HEK293T (cell line): ENCODE results near the gene HACD2.
"Not testable (repeated sequence)": the region's sequence is repeated elsewhere in the genome, so short reads cannot be mapped to it uniquely, and the experiment has no call there.

ENCODE experiments used
- CTCF ChIA-PET: fragments of 350-600 bp; formaldehyde crosslinking; extraction: SDS; loops from one replicate; lab custom pipeline; 2021; ENCODE audit warnings: antibody characterized with exemption, inconsistent platforms; lab: Yijun Ruan, JAX
- POLR2A ChIA-PET: fragments of 350-600 bp; formaldehyde crosslinking; extraction: SDS; loops from one replicate; lab custom pipeline; 2020; ENCODE audit warnings: antibody characterized with exemption, inconsistent platforms; lab: Yijun Ruan, JAX
- DNase-seq: peaks from one replicate; pipeline ENCODE4 v3.0.0; 2012; ENCODE audit warnings: mixed read lengths; ENCODE audit errors: extremely low spot score
- ARNT ChIP-seq: fragments of 450-650 bp; IDR thresholded peaks from 2 replicates; pipeline ENCODE4 v1.6.1; 2017; ENCODE audit warnings: mild to moderate bottlenecking
- BHLHE40 ChIP-seq: fragments of 450-650 bp; IDR thresholded peaks from 2 replicates; pipeline ENCODE4 v1.6.1; 2016; ENCODE audit warnings: mild to moderate bottlenecking, moderate library complexity, borderline replicate concordance
- CTBP1 ChIP-seq: fragments of 450-650 bp; IDR thresholded peaks from 2 replicates; pipeline ENCODE4 v1.6.1; 2016; ENCODE audit warnings: borderline replicate concordance
- ELF4 ChIP-seq: fragments of 450-650 bp; IDR thresholded peaks from 2 replicates; pipeline ENCODE4 v1.6.1; 2017; ENCODE audit warnings: antibody characterized with exemption
- FOXA1 ChIP-seq: fragments of 450-650 bp; IDR thresholded peaks from 2 replicates; pipeline ENCODE4 v1.6.1; 2016; ENCODE audit warnings: mild to moderate bottlenecking
- FOXK2 ChIP-seq: fragments of 450-650 bp; IDR thresholded peaks from 2 replicates; pipeline ENCODE4 v1.6.1; 2016; ENCODE audit warnings: mild to moderate bottlenecking
- FOXM1 ChIP-seq: fragments of 450-650 bp; IDR thresholded peaks from 2 replicates; pipeline ENCODE4 v1.6.1; 2017; ENCODE audit warnings: mild to moderate bottlenecking, borderline replicate concordance
- HDGF ChIP-seq: fragments of 450-650 bp; IDR thresholded peaks from 2 replicates; pipeline ENCODE4 v1.6.1; 2017; ENCODE audit warnings: antibody characterized with exemption, borderline replicate concordance
- L3MBTL2 ChIP-seq: fragments of 450-650 bp; conservative IDR thresholded peaks from 2 replicates; pipeline ENCODE4 v1.6.1; 2016; ENCODE audit warnings: mild to moderate bottlenecking
- LEF1 ChIP-seq: fragments of 450-650 bp; IDR thresholded peaks from 2 replicates; pipeline ENCODE4 v1.6.1; 2017; ENCODE audit warnings: mild to moderate bottlenecking, borderline replicate concordance
- NFRKB ChIP-seq: fragments of 450-650 bp; IDR thresholded peaks from 2 replicates; pipeline ENCODE4 v1.6.1; 2016; ENCODE audit warnings: mild to moderate bottlenecking, moderate library complexity
- SP1 ChIP-seq: fragments of 450-650 bp; IDR thresholded peaks from 2 replicates; pipeline ENCODE4 v1.6.1; 2017
- SUZ12 ChIP-seq: fragments of 450-650 bp; IDR thresholded peaks from 2 replicates; pipeline ENCODE4 v1.6.1; 2016; ENCODE audit warnings: mild to moderate bottlenecking
- TARDBP ChIP-seq: fragments of 450-650 bp; IDR thresholded peaks from 2 replicates; pipeline ENCODE4 v1.6.1; 2016
- ZNF384 ChIP-seq: fragments of 450-650 bp; IDR thresholded peaks from 2 replicates; pipeline ENCODE4 v1.6.1; 2016
- TF ChIP-seq, protein P1 (sequence below): fragments of 450-650 bp; IDR thresholded peaks from 2 replicates; pipeline ENCODE4 v1.6.1; 2016

HACD2 gene

DNA sequence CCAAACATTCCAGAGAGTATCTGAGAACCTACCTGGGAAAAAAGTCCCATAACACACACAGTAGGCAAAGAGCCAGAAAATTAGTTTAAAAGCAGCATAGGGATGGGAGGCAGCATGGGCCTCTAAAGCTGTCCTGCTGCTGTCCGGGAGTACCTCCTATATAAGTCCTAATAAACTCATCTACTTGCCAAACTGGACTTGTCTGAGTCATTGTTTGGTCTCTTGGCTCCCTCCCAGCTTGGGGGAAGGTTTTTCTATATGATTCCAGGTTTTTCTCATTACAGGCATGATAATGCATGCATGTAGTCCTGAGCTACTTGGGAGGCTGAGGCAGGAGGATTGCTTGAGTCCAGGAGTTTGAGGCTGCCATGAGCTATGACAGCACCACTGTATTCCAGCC is 17.5 kb upstream of the HACD2 start:
- CTCF ChIA-PET, result no interaction called here
- TF ChIP-seq SP1 (no peak), CTBP1 (no peak), ZNF384 (no peak), HDGF (no peak), FOXA1 (no peak), ARNT (no peak), L3MBTL2 (no peak), NFRKB (no peak), SUZ12 (no peak), BHLHE40 (no peak), ELF4 (no peak), TARDBP (no peak), FOXK2 (no peak), LEF1 (no peak), FOXM1 (no peak)
- TF ChIP-seq, protein P1, sequence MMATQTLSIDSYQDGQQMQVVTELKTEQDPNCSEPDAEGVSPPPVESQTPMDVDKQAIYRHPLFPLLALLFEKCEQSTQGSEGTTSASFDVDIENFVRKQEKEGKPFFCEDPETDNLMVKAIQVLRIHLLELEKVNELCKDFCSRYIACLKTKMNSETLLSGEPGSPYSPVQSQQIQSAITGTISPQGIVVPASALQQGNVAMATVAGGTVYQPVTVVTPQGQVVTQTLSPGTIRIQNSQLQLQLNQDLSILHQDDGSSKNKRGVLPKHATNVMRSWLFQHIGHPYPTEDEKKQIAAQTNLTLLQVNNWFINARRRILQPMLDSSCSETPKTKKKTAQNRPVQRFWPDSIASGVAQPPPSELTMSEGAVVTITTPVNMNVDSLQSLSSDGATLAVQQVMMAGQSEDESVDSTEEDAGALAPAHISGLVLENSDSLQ, result no peak
- no peak for DNase-seq

DNA sequence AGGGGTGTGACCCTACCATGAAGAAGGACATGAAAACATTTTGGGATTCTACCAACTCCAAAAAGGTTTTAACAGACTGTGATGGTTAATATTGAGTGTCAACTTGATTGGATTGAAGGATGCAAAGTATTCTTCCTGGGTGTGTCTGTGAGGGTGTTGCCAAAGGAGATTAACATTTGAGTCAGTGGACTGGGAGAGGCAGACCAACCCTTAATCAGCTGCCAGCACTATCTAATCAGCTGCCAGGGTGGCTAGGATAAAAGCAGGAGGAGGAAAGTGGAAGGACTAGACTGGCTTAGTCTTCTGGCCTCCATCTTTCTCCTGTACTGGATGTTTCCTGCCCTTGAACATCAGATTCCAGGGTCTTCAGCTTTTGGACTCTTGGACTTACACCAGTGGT is 16.0 kb upstream of the HACD2 start:
- CTCF ChIA-PET, DNase-seq, POLR2A ChIA-PET: not testable (repeated sequence)

More for the DNA sequence above, 17.5 kb upstream of the HACD2 start:
- POLR2A ChIA-PET, result no interaction called here

DNA sequence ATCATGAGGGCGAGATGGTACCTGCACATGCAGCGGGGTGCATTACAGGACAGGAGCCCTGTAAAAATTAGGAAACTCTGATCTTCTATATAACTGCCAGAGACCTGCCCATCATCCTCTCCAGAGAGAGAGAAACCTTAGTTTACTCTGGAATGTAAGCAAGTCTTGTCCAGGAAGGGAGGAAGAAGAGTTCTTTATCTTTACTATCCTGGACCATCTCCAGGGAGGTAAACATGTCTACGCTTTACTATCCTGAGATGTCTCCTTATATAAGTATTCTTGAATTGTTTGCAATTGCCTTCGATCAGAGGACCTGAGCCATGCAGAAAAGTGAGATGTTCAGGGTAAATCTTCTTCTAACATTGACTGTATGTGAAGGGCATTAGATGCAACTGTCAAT is 12.7 kb upstream of the HACD2 start:
- TF ChIP-seq ARNT, result no peak
- no peak for TF ChIP-seq SUZ12
- TF ChIP-seq FOXA1, result no peak
- TF ChIP-seq BHLHE40, result no peak
- TF ChIP-seq HDGF, result no peak
- TF ChIP-seq CTBP1, result no peak
- TF ChIP-seq SP1, result no peak
- TF ChIP-seq, protein P1, result no peak
- TF ChIP-seq ZNF384, result no peak
- no peak for TF ChIP-seq L3MBTL2
- TF ChIP-seq NFRKB, result no peak
- no peak for TF ChIP-seq LEF1
- TF ChIP-seq ELF4, result no peak
- no peak for DNase-seq
- POLR2A ChIA-PET, result no interaction called here
- CTCF ChIA-PET, result no interaction called here

DNA sequence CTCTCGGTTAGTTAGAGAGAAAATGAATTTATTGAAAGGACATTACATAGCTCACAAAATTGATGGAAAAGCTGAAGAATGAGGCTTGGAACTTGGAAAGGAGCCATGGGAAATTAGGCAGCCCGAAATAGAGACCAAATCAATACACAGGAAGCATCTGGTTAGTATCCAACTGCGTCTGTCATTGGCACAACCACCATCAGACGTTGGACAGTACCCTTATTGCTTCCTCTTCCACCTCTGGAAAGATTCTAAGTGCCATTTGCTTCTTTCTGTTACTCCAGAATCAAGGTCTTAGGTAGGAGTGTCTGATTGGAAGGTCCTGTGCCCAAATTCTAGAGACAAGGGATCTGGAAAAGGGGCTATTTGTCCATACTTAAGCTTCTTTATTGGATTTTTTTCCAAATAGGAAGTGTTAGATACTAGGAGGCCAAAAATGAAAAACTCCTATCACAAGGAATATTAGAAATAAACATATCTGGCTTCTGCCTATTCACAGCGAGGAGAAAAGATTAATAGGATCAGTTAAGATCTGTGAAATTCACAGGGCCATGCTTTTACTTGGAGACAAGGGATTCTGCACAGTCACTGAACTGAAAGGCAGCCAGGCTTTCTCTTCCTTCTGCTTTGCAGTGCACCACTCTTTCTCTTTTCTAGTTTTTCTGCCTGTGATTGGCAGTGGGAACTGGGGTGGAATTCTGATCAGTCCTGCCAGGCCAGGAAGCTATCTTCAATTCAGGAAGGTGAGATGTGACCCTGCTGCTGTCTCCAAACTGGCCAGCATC is 10.7 kb upstream of the HACD2 start:
- ChIA-PET CTCF (interaction anchor here (0.6 kb wide), 1 partner anchor 91 kb away, joined by 3 read pairs; no protein-coding TSS in a partner anchor), POLR2A (interaction anchor here (2.5 kb wide), 1 partner anchor 10 kb away, joined by 11 read pairs; the partner anchor contains the start of gene HACD2)
- DNase-seq, result no peak
- TF ChIP-seq FOXA1 (no peak), SP1 (no peak), FOXK2 (no peak), FOXM1 (no peak), NFRKB (no peak), ZNF384 (no peak), LEF1 (no peak), TARDBP (no peak), ARNT (no peak), SUZ12 (no peak), HDGF (no peak), CTBP1 (no peak)

DNA sequence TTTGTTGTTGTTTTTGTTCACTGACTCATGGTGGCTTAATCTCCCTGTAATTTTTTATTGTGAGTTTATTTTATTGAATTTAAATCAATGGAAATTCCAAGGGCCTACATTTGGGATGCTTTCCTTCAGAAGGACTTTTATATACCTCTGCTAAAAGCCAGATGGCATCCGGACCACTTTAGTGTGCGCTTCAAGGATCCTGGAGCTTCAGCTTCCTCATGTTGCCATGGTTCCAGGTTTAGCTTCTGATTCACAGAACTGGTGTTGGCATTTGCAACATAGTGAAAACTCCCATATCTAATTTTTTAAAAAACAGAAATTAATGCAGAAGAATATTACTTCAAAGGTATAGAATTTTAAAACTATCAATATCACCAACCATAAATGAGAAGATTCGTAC is 8.5 kb upstream of the HACD2 start:
- ChIA-PET CTCF (no interaction called here), POLR2A (no interaction called here)
- TF ChIP-seq ARNT, result no peak
- TF ChIP-seq HDGF, result no peak
- no peak for TF ChIP-seq LEF1
- TF ChIP-seq SP1, result no peak
- TF ChIP-seq NFRKB, result no peak
- TF ChIP-seq BHLHE40, result no peak
- no peak for TF ChIP-seq ZNF384
- TF ChIP-seq FOXM1, result no peak
- no peak for TF ChIP-seq TARDBP
- TF ChIP-seq L3MBTL2, result no peak
- TF ChIP-seq SUZ12, result no peak
- TF ChIP-seq FOXK2, result no peak
- no peak for TF ChIP-seq FOXA1
- no peak for TF ChIP-seq CTBP1
- TF ChIP-seq, protein P1, result no peak
- no peak for TF ChIP-seq ELF4
- no peak for DNase-seq

DNA sequence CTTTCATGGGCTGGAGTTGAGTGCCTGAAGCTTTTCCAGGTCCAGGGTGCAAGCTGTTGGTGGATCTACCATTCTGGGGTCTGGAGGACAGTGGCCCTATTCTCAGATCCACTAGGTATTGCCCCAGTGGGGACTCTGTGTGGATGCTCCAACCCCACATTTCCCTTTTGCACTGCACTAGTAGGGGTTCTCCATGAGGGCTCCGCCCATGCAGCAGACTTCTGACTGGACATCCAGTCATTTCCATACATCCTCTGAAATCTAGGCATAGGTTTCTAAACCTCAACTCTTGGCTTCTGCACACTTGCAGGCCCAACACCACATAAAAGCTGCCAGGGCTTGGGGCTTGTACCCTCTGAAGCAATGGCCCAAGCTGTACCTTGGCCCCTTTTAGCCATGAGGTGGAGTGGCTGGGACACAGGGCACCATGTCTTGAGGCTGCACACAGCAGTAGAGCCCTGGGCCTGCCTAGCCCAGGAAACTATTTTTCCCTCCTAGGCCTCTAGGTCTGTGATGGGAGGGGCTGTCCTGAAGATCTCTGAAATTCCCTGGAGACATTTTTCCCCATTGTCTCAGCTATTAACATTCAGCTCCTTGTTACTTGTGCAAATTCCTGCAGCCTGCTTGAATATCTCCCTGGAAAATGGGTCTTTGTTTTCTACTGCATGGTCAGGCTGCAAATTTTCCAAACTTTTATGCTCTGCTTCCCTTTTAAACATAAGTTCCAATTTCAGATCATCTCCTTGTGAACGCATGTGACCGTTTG is 6.0 kb upstream of the HACD2 start:
- ChIA-PET POLR2A (no interaction called here), CTCF (no interaction called here)
- no peak for DNase-seq
- TF ChIP-seq SUZ12 (no peak), BHLHE40 (no peak), L3MBTL2 (no peak), TARDBP (no peak), ELF4 (no peak), FOXK2 (no peak), FOXA1 (no peak), ZNF384 (no peak), ARNT (no peak)
- TF ChIP-seq, protein P1, result no peak
